Esophagus (tissue), 2 donors: ENCODE measurements around the gene TCF19. TPM values are rescaled to one million over a fixed set of nuclear protein-coding genes. Genes with fewer than 3 reads are reported as not detected.
A peak's percentile ranks its signal among the peaks of the same experiment; 100 is the strongest.

Source experiments
- H3K27ac ChIP-seq, 2 donors: one replicate each; pipeline ENCODE4 v1.5.1; 2013; ENCODE audit warnings: low read depth in 2 of 2, mild to moderate bottlenecking in 2 of 2, inconsistent platforms in 1 of 2, low read length in 1 of 2, moderate library complexity in 1 of 2
- H3K27me3 ChIP-seq, 2 donors: one replicate each; pipeline ENCODE4 v1.6.1; 2013; ENCODE audit warnings: low read length in 2 of 2, control low read depth in 1 of 2, mild to moderate bottlenecking in 1 of 2; ENCODE audit not compliant: insufficient read depth in 2 of 2, control insufficient read depth in 1 of 2
- H3K36me3 ChIP-seq, 2 donors: one replicate each; pipeline ENCODE4 v1.6.1; 2013; ENCODE audit warnings: low read length in 1 of 2; ENCODE audit not compliant: control insufficient read depth in 2 of 2, insufficient read depth in 2 of 2
- H3K4me1 ChIP-seq, 2 donors: one replicate each; pipeline ENCODE4 v1.6.1; 2013; ENCODE audit warnings: low read length in 1 of 2; ENCODE audit not compliant: control insufficient read depth in 2 of 2, insufficient read depth in 2 of 2
- H3K4me3 ChIP-seq, 2 donors: one replicate each; pipeline ENCODE4 v1.5.1; 2013; ENCODE audit warnings: low read length in 2 of 2, mild to moderate bottlenecking in 2 of 2, low read depth in 1 of 2, moderate library complexity in 1 of 2
- H3K9me3 ChIP-seq, 2 donors: one replicate each; pipeline ENCODE4 v1.6.1; 2013; ENCODE audit warnings: mild to moderate bottlenecking in 2 of 2, low read depth in 1 of 2, low read length in 1 of 2, moderate library complexity in 1 of 2; ENCODE audit not compliant: control insufficient read depth in 2 of 2, insufficient read depth in 1 of 2
- WGBS, 2 donors: extraction: QIAGEN DNeasy Blood & Tissue Kit; methylation state at CpG; one replicate each; pipeline ENCODE4 v1.1.7; 2013; 5-methylcytosine and 5-hydroxymethylcytosine counted together
- polyA plus RNA-seq, 2 donors: library from polyadenylated mRNA; stranded (reverse); fragments of 200-250 nt; gene quantifications; one replicate each; pipeline ENCODE4 v1.2.3, GENCODE V29; 2013
- donor health status: healthy with polysubstance abuse.
- donor health status: Bipolar disorder and iron deficiency.

The TCF19 gene, protein sequence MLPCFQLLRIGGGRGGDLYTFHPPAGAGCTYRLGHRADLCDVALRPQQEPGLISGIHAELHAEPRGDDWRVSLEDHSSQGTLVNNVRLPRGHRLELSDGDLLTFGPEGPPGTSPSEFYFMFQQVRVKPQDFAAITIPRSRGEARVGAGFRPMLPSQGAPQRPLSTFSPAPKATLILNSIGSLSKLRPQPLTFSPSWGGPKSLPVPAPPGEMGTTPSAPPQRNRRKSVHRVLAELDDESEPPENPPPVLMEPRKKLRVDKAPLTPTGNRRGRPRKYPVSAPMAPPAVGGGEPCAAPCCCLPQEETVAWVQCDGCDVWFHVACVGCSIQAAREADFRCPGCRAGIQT
- 10 to 100 TPM; 10.3 to 11.0 TPM for polyA plus RNA-seq

DNA sequence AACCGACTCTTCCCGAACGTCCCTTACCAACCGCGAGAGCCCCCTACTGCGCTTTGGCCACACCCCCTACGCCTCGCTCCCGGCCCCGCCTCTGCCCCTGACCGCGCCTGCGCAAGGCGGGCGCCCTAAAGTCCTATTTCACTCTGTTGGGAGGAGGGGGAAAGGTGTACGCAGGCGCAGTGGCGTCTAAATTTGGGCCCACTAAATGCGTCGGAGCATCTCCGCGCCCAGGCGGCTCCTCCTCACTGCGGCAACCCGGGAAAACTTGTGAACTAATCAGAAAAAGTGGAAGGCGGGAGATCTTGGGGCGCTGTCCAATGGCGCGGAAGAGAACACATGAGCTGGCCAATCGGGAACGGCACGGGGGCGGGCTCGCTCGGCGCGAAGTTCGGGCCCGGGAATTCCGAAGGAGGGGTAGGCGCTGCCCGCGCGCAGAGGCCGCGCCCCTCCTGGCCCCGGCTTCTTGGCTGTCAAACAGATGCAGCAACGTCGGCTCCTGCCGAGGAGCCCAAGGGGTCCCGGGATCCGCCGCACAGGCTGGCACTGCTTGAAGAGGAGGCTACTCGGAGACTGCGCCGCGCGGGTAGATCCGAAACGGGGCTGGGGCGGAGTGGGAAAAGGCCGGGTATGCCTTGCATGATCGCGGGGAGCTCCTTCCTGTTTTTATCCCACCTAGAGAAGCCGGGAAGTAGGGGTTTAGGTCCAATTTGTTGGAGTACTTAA is at the start of gene TCF19:
Gene TCF19, plus strand, starts transcription at position 450 of the 723 bp plus-strand sequence. CDS start 881 bp downstream, outside the sequence.
- H3K9me3 ChIP-seq = no peaks in the 10 kb centered on the region
- WGBS, 2 donors = 0% methylated on average over 56 to 65 of the region's 65 CpGs
- no peaks in the 10 kb centered on the region for H3K27me3 ChIP-seq
- peak within 1 kb of the TSS; percentile 64 to 76 for H3K4me3 ChIP-seq
- peaks cover 0 to 7% of the 10 kb centered on the region in 2 donors for H3K36me3 ChIP-seq
- peak within 1 kb of the TSS; percentile 84 to 85 for H3K27ac ChIP-seq
- peaks cover 8 to 10% of the 10 kb centered on the region in 2 donors for H3K4me1 ChIP-seq

DNA sequence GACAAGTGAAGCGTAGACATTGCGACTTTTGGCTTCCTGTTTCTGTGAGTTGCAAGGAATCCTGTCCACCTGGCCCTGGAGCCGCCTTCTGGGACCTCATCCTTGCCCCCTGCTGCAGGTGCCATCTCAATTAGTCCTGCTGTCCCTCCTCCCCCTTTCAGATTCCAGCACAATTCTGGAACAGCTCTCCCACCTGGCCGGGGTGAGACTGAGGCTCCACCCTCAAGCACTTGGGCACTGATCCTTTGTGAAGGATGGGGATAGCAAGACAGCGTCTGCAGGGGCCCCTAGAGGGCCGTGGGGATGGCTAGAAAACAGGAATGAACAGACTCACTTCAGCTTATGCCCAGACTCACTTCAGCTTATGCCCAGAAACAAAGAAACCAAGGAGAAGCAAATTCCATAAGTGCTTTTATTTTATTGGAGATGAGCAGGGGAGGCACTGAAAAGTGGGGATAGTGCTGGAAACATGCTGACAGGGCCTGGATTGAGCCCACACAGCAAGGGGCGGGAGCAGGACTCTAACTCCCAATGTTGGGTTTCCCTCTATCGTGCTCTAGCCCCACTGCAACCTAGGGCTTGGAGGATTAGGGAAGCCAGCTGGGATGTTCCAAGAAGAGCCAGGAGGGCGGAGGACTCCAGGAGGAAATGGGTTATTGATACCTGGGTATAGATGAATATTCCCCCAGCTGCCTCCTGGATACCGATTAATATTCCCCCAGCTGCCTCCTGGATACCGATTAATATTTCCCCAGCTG is 47.4 kb upstream of the TCF19 start:
- WGBS, 2 donors = 70 to 78% methylated on average over 11 of the region's 11 CpGs
- no peaks in the 10 kb centered on the region for H3K27me3 ChIP-seq
- H3K4me1 ChIP-seq = peaks cover 2 to 12% of the 10 kb centered on the region in 2 donors
- no peak overlapping the region for H3K4me3 ChIP-seq
- no peaks in the 10 kb centered on the region for H3K9me3 ChIP-seq
- H3K36me3 ChIP-seq = no peaks in the 10 kb centered on the region
- H3K27ac ChIP-seq = no peak overlapping the region

DNA sequence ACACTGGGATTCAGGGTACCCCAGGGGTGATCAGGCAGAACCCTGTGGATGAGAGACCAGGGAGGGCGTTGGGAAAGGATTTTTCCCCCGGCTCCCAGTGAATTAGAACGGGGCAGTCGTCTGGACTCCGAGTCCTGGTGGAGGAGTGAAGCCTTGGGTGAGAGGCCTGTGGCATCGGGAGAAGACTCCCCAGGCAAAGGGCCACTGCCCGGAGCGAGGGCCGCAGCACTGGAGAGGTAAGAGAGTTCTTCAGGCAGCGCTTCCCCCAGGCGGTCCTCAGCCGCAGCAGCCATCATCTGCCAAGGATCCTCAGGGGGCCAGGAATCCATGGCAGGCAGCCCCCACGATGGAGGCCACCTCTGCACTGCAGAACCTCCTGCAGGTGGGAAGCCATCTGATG is 46.7 kb upstream of the TCF19 start:
- WGBS, 2 donors = 88% methylated on average over 13 of the region's 13 CpGs
- Histone ChIP-seq H3K9me3 (no peaks in the 10 kb centered on the region), H3K27ac (no peak overlapping the region), H3K4me1 (peaks cover 2 to 14% of the 10 kb centered on the region in 2 donors), H3K27me3 (no peaks in the 10 kb centered on the region), H3K36me3 (no peaks in the 10 kb centered on the region), H3K4me3 (no peak overlapping the region)

DNA sequence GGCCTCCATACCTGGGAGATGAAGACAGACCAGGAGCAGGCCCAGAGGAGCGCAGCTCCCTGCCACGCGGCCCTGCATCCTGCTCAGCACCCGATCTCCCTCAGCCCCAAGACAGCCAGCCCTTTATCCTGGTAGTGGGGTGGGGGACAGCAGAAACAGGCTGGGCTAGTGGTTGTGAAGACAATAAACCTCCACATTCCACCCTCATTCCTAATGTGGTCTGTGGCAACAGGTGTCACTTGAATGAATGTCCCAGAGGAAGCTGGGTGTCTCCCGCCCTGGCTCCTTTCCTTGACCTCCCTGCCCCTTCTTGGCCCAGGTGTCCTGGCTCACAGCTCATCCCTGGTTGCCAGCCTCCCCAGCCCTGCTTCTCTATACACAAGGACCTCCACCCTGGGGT is 45.9 kb upstream of the TCF19 start, which contains the start of gene C6orf15:
Gene C6orf15, minus strand, starts transcription at position 98 of the 400 bp plus-strand sequence. Its CDS starts 20 bp downstream, at position 78.
- Histone ChIP-seq H3K9me3 (no peaks in the 10 kb centered on the region), H3K4me1 (peaks cover 2 to 17% of the 10 kb centered on the region in 2 donors), H3K27ac (no peak within 1 kb of the TSS), H3K27me3 (no peaks in the 10 kb centered on the region), H3K4me3 (no peak within 1 kb of the TSS), H3K36me3 (no peaks in the 10 kb centered on the region)
- 95 to 96% methylated on average over 5 of the region's 5 CpGs for WGBS, 2 donors

DNA sequence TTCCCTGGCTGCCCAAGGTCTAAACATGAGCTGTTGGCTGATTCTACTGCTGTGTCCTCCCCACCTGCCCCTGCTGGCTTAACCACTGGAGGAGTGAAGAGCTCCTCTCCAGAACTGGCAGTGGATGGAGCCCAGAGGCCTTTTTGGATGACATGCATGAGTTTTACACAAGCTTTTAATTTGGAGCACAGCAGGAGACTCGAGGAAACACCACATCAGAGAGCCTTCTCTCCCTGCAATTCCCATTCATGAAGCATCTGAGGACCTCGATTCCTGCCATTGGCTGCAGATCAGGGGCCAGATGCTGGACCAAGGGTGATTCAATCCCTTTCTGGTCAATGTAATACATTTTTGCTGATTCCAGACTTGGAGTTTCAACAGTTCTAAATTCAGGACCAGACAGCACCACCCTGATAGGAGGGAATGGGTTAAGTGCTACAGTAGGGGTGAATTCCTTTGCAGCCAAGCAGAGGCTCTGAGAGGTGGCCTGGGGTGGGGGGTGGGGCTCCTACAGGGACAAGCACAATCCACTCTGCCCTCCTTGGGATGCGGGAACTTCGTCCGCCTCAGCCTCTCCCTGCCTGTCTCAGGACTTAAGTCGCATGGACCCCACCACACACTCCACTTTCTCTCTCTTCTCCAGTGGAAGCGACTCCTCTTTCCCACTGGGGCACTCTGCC is 44.4 kb upstream of the TCF19 start:
- H3K4me3 ChIP-seq = no peak overlapping the region
- peak overlapping the region; percentile 51 to 87 for H3K27ac ChIP-seq
- 44 to 53% methylated on average over 6 to 7 of the region's 7 CpGs for WGBS, 2 donors
- no peaks in the 10 kb centered on the region for H3K36me3 ChIP-seq
- H3K9me3 ChIP-seq = no peaks in the 10 kb centered on the region
- peaks cover 2 to 17% of the 10 kb centered on the region in 2 donors for H3K4me1 ChIP-seq
- no peaks in the 10 kb centered on the region for H3K27me3 ChIP-seq

DNA sequence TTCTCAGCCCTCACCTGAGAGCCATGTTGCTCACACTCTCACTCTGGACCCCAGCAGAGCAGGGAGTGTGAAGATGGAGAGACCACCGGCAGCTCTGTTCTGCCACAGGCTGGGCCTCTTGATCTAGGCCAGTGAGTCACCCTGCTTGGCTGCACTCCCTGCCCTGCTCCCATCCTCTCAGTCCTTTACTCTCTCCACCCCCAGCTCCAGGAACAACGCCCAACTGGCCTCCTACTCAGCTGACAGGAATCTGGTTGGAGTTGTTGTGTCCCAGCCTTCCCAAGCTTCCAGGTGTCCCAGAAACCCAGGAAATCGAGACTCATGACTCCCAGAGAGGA is 43.9 kb upstream of the TCF19 start, which contains the start of gene PSORS1C1:
Gene PSORS1C1, plus strand, starts transcription at position 260 of the 338 bp plus-strand sequence. CDS start 14,833 bp downstream, outside the sequence.
- peak within 1 kb of the TSS in 1 of 2 donors; percentile 28 for H3K4me3 ChIP-seq
- H3K4me1 ChIP-seq = peaks cover 2 to 17% of the 10 kb centered on the region in 2 donors
- peak within 1 kb of the TSS; percentile 53 to 87 for H3K27ac ChIP-seq
- WGBS, 2 donors = 9 to 23% methylated on average over 3 of the region's 3 CpGs
- H3K36me3 ChIP-seq = no peaks in the 10 kb centered on the region
- H3K27me3 ChIP-seq = no peaks in the 10 kb centered on the region
- H3K9me3 ChIP-seq = no peaks in the 10 kb centered on the region

DNA sequence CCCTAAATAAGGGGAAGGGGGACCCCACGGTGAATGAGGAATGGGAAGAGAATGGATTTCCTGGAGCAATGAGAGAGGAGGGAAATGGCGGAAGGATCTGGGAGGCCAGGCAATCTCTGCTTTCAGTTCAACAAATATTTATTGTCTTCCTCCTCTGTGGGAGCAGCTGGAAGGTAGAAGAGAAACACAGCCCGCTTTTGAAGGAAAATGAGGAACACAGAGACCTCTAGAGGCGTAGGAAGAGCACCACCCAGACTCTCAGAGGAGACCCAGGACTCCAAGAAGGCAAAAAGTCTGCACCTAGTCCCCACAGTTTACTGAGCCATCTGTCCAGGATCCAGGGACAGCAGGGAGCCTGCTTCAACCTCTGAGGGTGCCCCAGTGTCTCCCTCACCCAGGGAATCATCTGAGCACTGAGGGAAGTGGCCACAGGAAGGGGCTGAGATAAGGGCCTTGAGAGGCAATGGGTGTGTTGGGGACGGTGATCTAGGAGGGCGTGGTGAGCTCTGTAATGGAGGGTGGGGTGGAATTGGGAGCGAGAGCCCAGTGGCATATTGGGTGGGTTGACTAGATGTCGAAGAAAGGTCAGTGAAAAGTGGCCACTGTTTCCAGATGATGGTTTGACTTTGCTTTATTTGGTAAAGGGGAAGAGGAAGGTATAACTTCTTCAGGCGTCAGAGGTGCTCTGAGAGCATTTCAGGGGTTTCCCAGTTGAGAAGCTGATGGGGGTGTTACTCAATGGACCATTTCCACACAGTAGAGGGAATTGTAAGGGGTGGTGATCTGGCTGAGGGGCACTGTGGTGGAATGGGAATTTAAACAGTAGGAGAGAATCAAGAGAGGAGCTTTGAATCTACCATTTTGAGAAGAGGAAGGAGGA is 43.2 kb upstream of the TCF19 start:
- WGBS, 2 donors = 37 to 56% methylated on average over 9 of the region's 9 CpGs
- peak overlapping the region; percentile 53 to 87 for H3K27ac ChIP-seq
- no peaks in the 10 kb centered on the region for H3K36me3 ChIP-seq
- H3K9me3 ChIP-seq = no peaks in the 10 kb centered on the region
- H3K4me3 ChIP-seq = peak overlapping the region in 1 of 2 donors; percentile 28
- peaks cover 2 to 17% of the 10 kb centered on the region in 2 donors for H3K4me1 ChIP-seq
- H3K27me3 ChIP-seq = no peaks in the 10 kb centered on the region

DNA sequence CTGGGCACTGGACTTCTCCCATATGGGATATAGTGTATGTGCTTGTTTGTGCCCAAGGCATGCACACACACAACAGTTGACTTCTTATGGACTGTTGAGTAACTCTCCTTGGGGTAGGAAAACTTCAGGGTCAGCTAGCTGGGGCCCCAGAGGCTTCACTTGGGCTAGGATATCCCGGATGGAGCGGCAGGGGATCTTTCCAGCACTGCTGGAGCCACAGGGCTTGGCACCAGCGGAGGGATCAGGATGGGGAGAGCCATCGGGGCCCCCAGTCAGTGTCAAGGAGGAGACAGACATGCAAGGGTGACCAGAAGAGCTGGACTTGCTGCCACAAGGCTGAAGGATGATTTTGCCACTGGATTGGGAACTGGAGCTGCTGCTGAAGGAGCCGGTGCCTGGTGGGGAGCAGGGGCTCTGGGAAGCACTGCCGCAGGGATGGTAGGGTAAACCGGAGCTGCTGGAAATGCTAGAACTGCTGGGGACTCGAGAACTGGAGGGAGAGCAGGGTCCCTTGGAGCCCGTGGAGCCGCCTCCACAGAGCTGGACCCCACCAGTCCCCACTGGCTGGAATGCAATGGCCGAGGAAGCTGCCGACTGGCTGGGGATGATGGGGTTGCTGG is 42.3 kb upstream of the TCF19 start:
- H3K9me3 ChIP-seq = no peaks in the 10 kb centered on the region
- H3K4me1 ChIP-seq = peaks cover 2 to 17% of the 10 kb centered on the region in 2 donors
- no peaks in the 10 kb centered on the region for H3K27me3 ChIP-seq
- H3K36me3 ChIP-seq = no peaks in the 10 kb centered on the region
- WGBS, 2 donors = 90 to 91% methylated on average over 12 of the region's 12 CpGs
- H3K4me3 ChIP-seq = no peak overlapping the region
- no peak overlapping the region for H3K27ac ChIP-seq
